ENCODE data around the gene CLDN5.
"Not testable (repeated sequence)": the region's sequence is repeated elsewhere in the genome, so short reads cannot be mapped to it uniquely, and the experiment has no call there.

CLDN5 gene, protein sequence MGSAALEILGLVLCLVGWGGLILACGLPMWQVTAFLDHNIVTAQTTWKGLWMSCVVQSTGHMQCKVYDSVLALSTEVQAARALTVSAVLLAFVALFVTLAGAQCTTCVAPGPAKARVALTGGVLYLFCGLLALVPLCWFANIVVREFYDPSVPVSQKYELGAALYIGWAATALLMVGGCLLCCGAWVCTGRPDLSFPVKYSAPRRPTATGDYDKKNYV

GRCh38 chr22:19524170-19525115, at the start of gene CLDN5:
Gene CLDN5 (minus strand): TSS chr22:19524410. CDS start chr22:19524255, 155 bp downstream.
- DNase-seq: peak; percentile 39

GRCh38 chr22:19571995-19572394, 47.8 kb upstream of the CLDN5 start:
- DNase-seq: no peak

GRCh38 chr22:19571207-19571795, 47.1 kb upstream of the CLDN5 start:
- no peak for DNase-seq

GRCh38 chr22:19569976-19570375, 45.8 kb upstream of the CLDN5 start:
- DNase-seq: no peak

GRCh38 chr22:19569276-19569640, 45.0 kb upstream of the CLDN5 start:
- DNase-seq: no peak

GRCh38 chr22:19568337-19569275, 44.4 kb upstream of the CLDN5 start:
- no peak for DNase-seq

DNA sequence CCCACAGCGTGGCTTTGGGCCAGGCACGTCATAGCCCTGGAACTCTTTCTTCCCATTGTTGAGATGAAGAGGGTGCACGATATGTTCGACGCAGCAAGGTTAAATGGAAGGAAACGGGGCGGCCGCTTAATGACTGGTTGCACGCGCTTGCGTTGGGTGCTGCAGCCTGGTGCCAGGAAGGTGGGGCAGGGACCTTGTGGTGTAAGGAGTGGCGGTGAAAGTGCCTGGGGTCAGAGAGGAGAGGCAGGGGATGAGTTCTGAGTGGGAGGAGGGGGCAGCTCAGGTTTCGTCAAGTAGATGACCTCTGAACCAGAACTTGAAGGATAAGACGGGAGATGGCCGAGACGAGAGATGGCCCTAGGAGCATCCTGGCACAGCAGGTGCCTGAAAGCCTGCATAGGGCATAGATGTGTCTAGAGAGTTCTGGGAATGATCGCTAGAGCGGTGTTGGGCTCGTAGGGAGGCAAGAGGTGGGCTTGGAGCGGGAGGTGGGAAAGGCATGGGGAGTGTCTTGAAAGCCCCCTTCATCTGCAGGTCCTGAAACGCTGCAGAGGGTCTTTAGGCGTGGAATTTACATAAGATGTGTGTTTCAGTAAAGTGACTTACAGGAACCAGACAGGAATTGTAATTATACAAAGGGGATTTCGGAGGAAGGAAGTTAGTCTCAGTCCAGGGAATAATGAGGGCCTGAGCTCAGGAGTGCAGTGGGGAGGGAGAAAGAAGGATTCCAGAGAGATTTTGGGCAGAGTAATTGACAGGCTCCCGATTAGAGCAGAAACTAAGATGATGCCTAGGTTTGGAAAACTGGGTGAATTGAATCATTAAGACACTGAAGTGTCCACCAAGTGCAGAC, 43.2 kb upstream of the CLDN5 start:
- DNase-seq: no peak

- no peak for DNase-seq
Observed at GRCh38 chr22:19566279-19567156, 42.3 kb upstream of the CLDN5 start.

- no peak for DNase-seq
Observed at GRCh38 chr22:19565382-19566278, 41.4 kb upstream of the CLDN5 start.

- DNase-seq: no peak
Observed at GRCh38 chr22:19559956-19560355, 35.7 kb upstream of the CLDN5 start.

- no peak for DNase-seq
Observed at GRCh38 chr22:19559324-19559811, 35.2 kb upstream of the CLDN5 start.

DNA sequence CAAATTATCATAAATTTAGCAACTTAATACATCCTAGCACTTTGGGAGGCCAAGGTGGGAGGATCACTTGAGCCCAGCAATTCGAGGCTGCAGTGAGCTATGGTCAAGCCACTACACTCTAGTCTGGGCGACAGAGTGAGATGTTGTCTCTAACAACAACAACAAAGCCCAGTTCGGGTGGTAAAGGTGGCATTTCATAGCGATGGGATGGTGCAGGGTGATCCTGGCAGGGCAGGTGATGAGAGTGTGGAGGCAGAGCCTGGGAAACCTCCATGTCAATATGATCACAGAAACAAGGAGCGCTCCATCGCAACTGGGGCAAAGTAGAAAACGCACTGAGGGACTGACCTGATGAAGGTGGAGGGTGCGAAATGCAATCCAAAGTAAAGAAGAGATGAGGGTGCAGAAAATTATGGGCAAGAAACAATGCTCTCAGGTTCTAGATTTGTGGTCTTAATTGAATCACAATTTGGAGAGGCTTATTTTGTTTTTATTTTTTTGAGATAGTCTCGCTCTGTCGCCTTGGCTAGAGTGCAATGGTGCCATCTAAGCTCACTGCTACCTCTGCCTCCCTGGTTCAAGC, 32.8 kb upstream of the CLDN5 start:
- DNase-seq: no peak

DNA sequence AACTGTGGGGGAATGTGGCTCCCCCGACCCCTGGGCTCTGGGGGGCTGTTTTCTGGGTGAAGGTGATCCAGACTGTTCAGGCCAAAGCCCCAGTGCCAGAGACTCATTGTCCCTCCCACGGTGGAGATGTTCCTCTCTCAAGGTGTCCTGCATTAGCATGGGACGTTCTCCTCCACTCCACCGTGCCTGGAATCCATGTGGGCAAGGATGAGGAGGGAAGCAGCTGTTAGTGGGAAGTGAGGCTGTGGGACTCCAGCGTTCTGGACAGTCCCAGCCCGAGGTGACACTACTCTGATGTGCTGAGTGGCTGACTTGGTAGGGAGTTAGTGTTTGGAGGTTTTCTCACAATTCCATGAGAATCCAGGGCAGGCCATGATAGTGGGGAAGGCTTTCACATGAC, 31.4 kb upstream of the CLDN5 start:
- no peak for DNase-seq

DNA sequence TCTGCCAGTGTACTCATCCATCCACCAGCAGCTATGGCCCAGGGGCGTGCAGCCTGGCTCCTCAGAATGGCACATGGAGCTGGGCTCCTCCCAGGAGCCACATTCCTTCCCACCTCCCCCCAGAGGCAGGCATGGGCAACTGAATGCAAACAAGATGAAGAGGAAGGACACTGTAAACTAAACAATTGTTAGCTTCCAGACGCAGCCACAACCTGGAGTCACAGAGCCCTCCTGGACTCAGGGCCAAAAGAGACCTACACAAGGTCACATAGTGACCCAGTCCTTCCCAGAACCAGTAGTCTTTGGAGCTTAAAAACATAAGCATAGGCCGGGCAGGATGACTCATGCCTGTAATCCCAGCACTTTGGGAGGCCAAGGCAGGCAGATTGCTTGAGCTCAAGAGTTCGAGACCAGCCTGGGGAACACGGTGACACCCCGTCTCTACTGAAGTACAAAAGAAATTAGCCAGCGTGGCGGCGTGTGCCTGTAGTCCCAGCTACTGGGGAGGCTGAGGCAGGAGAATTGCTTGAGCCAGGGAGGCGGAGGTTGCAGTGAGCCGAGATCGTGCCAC, 30.7 kb upstream of the CLDN5 start:
- DNase-seq: no peak

DNA sequence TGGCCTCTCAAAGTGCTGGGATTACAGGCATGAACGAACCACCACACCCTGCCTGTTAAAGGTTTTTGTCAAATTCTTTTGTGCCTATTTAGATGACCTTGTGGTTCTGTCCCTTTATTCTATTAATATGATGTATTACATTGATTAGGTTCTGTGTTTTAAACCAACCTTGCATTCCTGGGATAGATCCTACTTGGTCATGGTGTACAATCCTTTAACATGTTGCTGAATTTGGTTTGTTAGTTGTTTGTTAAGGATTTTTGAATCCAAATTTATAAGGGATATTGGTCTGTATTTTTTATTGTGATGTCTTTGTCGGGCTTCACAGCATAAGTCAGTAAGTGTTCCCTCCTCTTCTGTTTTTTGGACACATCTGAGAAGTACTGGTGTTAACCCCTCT, 29.0 kb upstream of the CLDN5 start:
- DNase-seq: no peak

DNA sequence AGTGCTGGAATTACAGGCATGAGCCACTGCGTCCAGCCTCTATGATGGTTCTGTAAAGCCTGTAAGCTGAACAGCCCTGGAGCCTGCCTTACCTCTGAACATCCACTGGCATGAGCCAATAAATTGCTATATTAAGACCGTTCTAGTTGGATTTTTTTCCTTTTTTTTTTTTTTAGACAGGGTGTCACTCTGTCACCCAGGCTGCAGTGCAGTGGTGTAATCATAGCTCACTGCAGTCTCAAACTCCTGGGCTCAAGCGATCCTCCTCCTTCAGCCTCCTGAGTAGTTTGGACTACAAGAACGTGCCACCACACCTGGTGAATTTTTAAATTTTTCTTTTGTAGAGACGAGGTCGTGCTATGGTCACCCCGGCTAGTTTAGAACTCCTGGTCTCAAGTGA, 26.2 kb upstream of the CLDN5 start:
- no peak for DNase-seq

DNA sequence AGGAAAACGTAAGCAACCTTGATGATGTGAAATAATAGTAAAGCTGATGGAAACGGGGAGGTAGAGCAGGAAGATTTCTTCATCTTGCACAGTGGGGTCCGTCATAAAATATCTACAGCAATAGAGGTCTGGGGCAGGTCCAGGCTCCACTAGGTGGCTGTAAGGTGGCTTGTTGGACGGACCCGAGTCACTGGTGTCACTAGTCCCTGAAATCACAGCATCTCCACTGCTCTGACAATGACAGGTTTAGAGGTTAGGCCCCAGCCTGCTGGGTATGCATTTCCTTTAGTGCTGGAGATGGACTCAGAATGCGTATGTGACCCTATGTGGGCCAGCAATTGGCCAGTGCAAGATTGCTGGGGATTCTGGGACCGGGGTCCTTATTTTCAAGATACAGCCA, 25.2 kb upstream of the CLDN5 start:
- no peak for DNase-seq

DNA sequence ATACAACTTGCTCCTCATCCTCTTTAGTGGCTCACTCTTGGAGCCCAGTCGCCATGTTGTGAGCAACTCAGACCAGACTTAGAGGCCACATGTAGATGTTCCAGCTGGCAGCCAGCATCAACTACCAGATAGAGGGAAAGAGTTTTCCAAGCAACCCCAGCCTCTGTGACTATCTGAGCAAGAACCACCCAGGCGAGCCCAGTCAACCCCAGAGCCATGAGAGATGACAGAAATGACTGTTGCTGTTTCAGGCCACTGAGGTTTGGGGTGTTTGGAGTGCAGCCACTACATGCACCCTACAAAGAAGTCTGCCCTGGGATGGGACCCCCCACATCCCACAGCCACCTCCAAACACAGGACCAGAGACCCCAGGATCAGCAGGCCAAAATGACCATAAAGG, 24.8 kb upstream of the CLDN5 start:
- no peak for DNase-seq

GRCh38 chr22:19548427-19548826, 24.2 kb upstream of the CLDN5 start:
- DNase-seq: not testable (repeated sequence)

Measured in activated CD4-positive, alpha-beta T cell treated with anti-CD3 and anti-CD28 coated beads, Interleukin-10, Interleukin-2, amounts not matched to agents 100 ng/mL and 50 ng/mL, durations not matched to agents 16 hours and 8 hours (primary cell).